HG03095 (cell line): ENCODE data around the gene ASTN1.

ENCODE experiments used
- ATAC-seq: cut with Tn5 transposase; IDR thresholded peaks from one replicate; pipeline ENCODE4 v1.9.1; 2021; ENCODE audit warnings: moderate library complexity; ENCODE audit not compliant: unreplicated experiment

The ASTN1 gene

GRCh38 chr1:176932114-176933104 is 232.1 kb downstream of the ASTN1 start:
- ATAC-seq = no peak

DNA sequence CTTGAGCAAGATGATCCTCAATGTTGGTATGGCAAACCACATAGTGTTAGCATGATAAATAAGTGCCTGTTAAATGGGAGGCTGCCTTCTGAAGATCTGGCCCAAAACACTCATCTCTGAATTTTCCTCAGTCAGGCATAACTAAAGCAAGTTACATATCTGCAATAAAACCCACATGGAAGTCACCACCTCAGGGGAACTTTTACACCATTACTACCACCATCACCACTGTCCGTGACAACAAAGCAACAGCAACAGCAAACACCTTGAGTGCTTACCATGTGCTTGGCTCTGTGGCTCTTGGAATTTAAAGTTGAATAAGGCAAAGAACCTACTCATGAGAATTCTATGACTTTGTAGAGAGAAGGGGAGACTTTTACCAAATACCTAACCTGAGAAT is 233.0 kb downstream of the ASTN1 start:
- ATAC-seq = no peak

DNA sequence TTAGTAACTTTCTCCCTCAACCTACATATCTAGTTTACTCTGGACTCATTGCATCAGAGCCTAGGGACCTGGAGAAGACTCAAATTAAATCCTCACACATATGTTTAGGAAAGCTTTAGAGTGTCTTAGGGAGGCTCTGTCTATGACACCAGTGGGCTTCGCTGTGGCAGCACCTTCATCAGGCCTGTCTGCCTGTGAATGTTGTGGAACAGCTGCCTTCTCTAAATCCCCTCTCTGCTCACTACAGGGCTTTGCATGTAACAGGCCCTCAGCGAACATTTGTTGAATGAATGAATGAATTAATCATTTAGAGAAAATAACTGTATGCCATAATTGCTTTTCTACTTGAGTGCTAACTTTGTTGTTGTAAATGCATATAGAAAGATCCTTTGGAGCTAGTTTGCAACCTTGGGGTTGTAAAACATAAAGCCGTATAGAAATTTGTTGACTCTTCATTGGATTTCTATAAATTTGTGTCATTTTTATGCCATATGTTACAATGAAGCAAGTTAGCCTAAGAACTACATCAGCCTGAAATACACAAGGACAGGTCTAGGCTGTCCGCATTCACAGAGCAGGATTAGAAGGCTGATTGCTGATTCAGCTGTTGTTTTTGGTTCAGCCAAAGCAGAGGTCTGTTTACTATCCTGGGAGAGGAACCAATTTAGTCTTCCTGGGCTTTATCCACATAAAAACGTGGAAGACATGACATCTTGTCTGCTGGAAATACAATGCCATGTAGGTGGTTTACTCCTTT is 238.0 kb downstream of the ASTN1 start:
- no peak for ATAC-seq

- ATAC-seq = no peak
These were observed 239.3 kb downstream of the ASTN1 start for GRCh38 chr1:176925223-176925622.

DNA sequence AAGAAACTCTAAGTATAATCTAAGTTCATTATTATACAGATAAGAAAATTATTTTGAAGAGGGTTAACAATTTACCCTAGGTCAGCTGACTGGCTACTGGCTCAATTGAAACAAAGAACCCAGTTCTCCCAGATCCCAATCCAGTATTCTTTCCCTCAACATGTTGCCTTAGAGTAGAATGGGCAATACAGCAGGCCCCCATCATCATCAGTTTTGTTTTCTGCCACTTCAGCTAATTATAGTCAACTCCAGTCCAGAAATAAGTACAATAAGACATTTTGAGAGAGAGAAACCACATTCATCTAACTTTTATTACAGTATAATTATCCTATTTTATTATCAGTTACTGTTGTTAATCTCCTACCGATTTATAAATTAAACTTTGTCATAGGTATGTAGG is 241.2 kb downstream of the ASTN1 start:
- no peak for ATAC-seq

- ATAC-seq = no peak
These were observed 244.8 kb downstream of the ASTN1 start for GRCh38 chr1:176919386-176920378.

- ATAC-seq = no peak
These were observed 258.9 kb downstream of the ASTN1 start for GRCh38 chr1:176905648-176906047.

DNA sequence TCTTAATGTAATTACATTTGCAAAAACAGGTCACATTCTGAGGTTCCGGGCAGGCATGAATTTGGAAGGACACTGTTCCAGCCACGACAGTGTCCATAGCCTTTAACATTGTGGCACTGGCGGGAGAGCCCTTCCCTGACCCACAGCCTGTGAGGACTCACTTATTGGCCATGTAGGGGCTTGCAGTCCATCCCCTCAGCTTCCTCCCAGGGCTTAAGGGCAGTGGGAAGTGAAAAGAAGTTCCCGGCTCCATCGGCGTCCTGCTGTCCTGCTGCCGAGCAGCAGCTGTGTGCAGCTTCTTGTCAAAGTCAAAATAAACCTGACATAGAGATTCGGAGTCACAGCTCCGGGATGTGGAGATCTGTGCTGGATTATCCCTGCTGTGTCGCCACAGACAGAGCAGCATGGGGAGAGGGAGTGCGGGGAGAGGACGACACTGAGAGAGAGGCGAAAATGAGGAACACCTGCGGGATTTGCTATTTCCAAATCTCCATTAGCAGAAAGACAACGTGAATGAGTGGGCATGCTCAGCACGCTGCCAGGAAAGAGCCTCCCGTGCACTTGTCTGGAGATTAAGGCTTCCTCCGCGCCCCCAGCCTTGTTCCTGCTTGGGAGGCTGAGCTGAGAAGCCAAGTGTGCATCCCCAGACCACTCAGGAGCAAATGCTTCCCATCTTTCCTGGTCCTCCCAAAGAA is 260.3 kb downstream of the ASTN1 start:
- ATAC-seq = no peak

DNA sequence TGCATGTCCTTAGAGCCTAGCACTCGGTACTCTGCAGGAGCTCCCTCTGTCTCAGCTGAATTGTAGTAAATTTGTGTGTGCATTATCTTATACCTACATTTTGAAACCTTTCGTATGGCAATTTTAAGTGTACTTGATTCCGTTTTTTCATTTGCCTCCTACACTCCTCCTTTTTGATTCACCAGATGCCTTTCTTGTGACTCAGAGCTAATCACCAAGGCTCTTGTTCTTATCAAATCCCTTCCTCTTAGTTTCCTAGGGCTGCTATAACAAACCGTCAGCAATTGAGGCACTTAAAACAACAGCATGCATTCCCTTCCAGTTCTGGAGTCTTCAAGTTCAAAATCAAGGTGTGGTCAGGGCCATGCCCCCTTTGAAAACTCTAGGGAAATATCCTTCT is 261.0 kb downstream of the ASTN1 start:
- no peak for ATAC-seq

DNA sequence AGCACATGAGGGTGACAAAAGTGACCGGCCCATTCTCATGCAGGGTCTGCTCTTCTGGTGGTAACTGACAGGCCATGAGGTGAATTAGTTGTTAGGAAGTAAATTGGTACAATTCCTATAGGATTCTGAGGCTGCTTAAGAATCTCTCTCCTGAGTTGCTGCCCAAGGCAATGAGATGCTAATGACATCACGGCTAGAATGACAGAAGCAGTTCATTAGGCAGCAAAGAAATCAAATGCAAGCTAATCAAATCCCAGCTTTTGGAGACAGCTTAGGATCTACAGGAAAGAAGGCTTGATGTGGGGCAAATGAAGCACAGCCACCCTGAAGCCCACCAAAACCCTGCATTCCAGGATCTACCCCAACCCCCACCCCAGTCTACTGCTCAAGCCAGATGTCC is 265.2 kb downstream of the ASTN1 start:
- no peak for ATAC-seq

DNA sequence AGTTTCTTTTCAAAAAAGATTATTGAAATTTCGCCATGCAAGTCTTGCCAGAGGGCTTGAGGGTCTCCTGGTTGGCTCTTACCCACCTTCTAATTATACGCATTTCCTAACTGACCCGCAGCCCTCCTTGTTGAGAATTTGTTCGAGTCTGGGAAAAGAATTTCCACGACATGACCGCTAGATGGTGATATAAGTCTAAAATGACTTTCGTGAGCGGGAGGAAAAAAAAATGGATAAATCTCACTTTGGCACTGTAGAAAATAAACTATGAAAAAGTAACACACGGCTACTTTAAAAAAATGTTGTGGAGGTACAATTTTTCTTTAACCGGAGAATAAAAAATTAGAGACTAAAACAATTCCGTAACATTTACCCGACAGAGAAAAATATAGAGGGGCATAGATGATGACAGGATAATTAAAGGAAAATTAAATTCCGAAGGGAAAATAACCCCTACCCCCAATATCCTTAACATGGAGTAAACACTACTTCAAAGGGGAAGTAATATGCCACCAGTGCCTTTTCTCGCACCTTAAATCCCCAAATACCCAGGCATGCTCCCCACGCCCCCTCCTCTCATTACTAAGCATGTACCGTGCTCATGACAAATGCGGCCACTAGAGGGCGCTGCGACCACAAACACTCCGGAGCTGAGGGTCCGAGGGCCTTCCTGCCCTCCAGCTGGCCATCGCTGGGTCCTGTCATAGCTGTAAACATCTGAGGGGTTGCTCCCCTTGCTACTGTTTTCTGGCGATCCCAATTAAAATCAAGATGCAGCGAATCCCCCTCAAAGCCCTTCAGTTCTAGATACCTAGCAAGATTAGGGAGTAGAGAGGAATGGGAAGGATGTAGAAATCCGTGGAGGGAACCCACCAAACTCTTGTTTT is 266.9 kb downstream of the ASTN1 start:
- peak; percentile 70 for ATAC-seq

- ATAC-seq = no peak
These were observed 268.3 kb downstream of the ASTN1 start for GRCh38 chr1:176896216-176896615.

- no peak for ATAC-seq
These were observed 270.1 kb downstream of the ASTN1 start for GRCh38 chr1:176894450-176894849.

DNA sequence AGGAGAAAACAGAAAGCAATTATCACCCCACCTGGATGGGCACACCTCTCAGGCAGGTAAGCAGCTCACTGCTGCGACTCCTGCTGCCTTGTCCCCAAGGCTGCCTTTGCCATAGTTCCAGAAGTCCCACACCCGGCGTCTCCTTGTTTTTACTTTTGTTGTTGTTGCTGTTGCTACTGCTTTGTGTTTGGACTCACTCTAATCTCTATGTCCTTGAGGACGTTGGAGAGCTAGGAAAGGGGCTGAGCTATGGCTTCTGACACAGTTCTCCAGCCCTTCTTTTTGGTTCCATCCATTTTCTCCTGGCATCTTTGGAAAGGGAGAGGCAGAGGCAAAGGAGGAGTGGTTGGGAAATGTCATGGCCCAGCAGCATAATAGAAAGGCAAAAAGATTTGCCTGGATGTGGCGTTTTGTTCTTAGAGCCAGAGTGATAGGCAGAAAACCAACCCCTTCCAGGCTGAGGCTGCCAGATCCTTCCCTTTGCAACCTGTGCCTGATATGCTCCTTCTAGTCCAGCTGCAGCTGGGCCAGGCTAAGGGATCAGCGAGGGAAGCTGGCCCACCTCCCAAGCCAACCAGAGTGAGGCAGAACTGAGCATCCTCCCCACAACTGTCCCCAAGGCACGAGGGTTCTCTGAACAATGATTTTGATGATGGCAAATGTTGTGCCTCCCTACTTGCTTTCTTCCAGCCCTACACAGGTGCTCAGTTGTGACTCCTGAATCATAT is 270.7 kb downstream of the ASTN1 start:
- ATAC-seq = no peak

- no peak for ATAC-seq
These were observed 276.0 kb downstream of the ASTN1 start for GRCh38 chr1:176888471-176889032.

DNA sequence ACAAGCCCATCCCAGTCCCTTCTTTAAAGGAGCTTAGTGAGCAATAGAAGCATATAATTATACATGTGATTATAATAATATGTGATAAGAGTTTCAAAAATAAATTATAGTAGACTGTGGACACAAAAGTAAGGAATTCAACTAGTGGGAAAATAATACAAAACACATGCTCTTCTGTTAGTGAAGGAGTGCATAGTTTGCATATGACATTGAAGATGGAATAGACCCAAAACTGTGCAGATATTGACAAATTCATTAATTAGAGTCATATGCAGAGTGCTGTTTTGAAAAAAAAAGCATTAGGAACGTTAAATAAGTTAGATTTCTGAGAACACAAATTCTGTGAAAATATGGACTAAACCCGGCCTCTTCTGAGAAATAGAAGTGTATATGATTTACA is 278.8 kb downstream of the ASTN1 start:
- ATAC-seq = no peak

DNA sequence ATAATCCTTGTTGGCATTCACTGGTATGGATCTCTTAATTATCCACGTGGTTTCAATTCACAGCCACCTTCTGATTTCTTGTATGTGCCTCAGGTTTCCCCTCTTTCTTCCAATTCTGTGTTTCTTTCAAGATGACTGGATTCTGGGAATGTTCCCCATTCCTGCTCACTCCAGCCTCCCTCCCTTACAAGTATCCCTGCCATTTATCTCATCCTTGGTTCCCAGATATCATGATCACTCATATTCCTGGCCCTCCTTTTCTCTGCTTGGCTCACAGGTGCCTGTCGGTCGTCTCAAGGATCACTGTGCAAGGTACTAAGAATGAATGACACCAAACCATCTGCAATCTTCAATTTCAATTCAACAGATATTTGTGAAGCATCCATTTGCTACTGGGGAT is 279.2 kb downstream of the ASTN1 start:
- ATAC-seq = no peak

- no peak for ATAC-seq
These were observed 279.6 kb downstream of the ASTN1 start for GRCh38 chr1:176884911-176885310.
